Activated T-cell treated with anti-CD3 and anti-CD28 coated beads for 1 hour (primary cell): ENCODE measurements around the gene CPLANE1.
"Not testable (repeated sequence)": the region's sequence is repeated elsewhere in the genome, so short reads cannot be mapped to it uniquely, and the experiment has no call there.

Experiments
- DNase-seq: peaks from one replicate; pipeline ENCODE4 v3.0.0-alpha.2; 2020; ENCODE audit warnings: low read depth

Gene CPLANE1

GRCh38 chr5:37208883-37209797 is 40.0 kb downstream of the CPLANE1 start:
- DNase-seq, result no peak

GRCh38 chr5:37207802-37208201 is 41.4 kb downstream of the CPLANE1 start:
- no peak for DNase-seq

GRCh38 chr5:37206736-37207135 is 42.4 kb downstream of the CPLANE1 start:
- no peak for DNase-seq

GRCh38 chr5:37198842-37199241 is 50.3 kb downstream of the CPLANE1 start:
- no peak for DNase-seq

GRCh38 chr5:37198061-37198460 is 51.1 kb downstream of the CPLANE1 start:
- no peak for DNase-seq

GRCh38 chr5:37197340-37198050 is 51.7 kb downstream of the CPLANE1 start:
- DNase-seq, result no peak

- no peak for DNase-seq
Measured at GRCh38 chr5:37190592-37190991, 58.6 kb downstream of the CPLANE1 start.

- no peak for DNase-seq
Measured at GRCh38 chr5:37189355-37189754, 59.8 kb downstream of the CPLANE1 start.

- no peak for DNase-seq
Measured at GRCh38 chr5:37187465-37187977, 61.7 kb downstream of the CPLANE1 start.

- DNase-seq, result no peak
Measured at GRCh38 chr5:37184748-37185364, 64.3 kb downstream of the CPLANE1 start.

GRCh38 chr5:37182667-37183066 is 66.5 kb downstream of the CPLANE1 start:
- DNase-seq, result no peak

- no peak for DNase-seq
Measured at GRCh38 chr5:37174928-37175327, 74.2 kb downstream of the CPLANE1 start.

- no peak for DNase-seq
Measured at GRCh38 chr5:37172957-37173356, 76.2 kb downstream of the CPLANE1 start.

GRCh38 chr5:37170856-37171255 is 78.3 kb downstream of the CPLANE1 start:
- DNase-seq, result no peak

GRCh38 chr5:37166197-37166596 is 83.0 kb downstream of the CPLANE1 start:
- no peak for DNase-seq

GRCh38 chr5:37165761-37166160 is 83.4 kb downstream of the CPLANE1 start:
- DNase-seq, result no peak

- DNase-seq, result no peak
Measured at GRCh38 chr5:37153661-37154060, 95.5 kb downstream of the CPLANE1 start.

GRCh38 chr5:37146896-37147295 is 102.3 kb downstream of the CPLANE1 start:
- no peak for DNase-seq

GRCh38 chr5:37136694-37137093 is 112.5 kb downstream of the CPLANE1 start:
- DNase-seq, result no peak

GRCh38 chr5:37135312-37135711 is 113.9 kb downstream of the CPLANE1 start:
- not testable (repeated sequence) for DNase-seq

GRCh38 chr5:37133939-37134338 is 115.2 kb downstream of the CPLANE1 start:
- DNase-seq, result no peak

GRCh38 chr5:37132646-37133045 is 116.5 kb downstream of the CPLANE1 start:
- DNase-seq, result no peak

- no peak for DNase-seq
Measured at GRCh38 chr5:37121465-37121864, 127.7 kb downstream of the CPLANE1 start.
